ENCODE measurements around the gene SPHKAP. TPM values are rescaled to one million over a fixed set of nuclear protein-coding genes. Genes with fewer than 3 reads are reported as not detected.

SPHKAP gene
- polyA plus RNA-seq, 1 donor (not counting 4 experiments of a cell fraction or from before 2014, with no cell fraction given) = not detected

DNA sequence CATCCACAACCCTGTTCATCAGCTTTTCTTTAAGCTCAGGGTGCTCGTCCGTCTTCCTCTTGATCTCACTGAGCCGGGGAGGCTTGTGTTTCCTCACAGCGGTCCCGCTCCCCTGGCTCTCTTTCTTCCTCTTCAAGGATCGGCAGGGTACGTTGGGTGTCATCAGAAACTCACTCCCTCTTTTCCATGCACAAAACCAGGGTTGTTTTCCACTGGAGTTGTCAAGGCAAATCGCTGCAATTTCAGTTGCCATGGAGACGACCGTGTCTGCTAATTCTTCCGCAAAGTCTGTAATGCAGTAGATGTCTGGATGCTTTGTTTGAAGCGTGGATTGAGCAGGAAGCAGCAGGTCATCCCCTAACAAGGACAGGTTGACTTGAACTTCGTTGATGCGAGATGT lies 163.7 kb downstream of the SPHKAP start:
- dilution Hi-C loops (cut with MboI; ENCODE audit: extremely low pct_ligation_motif_present, low sequenced_read_pairs) = no loop called here
- Histone ChIP-seq H3K9ac (ENCODE audit: control insufficient read depth, extremely low read depth, insufficient read depth, low read length) (no peak overlapping the region), H2AFZ (ENCODE audit: control insufficient read depth, low read length) (no peak overlapping the region), H3K4me1 (ENCODE audit: control insufficient read depth, extremely low read depth, insufficient read depth, low read length) (no peaks in the 10 kb centered on the region), H3K9me3 (ENCODE audit: control insufficient read depth, low read depth, low read length) (no peaks in the 10 kb centered on the region), H4K20me1 (ENCODE audit: control insufficient read depth, extremely low read depth, insufficient read depth, low read length) (no peaks in the 10 kb centered on the region), H3K79me2 (ENCODE audit: control insufficient read depth, insufficient read depth, low read length) (no peaks in the 10 kb centered on the region), H3K9me1 (ENCODE audit: control insufficient read depth, extremely low read depth, insufficient read depth, low read length) (no peaks in the 10 kb centered on the region), H3K4me3 (ENCODE audit: control insufficient read depth in 2 of 3, extremely low read depth in 1 of 3, insufficient read depth in 2 of 3, low read depth in 1 of 3, low read length in 3 of 3) (no peak overlapping the region), H3K27me3 (ENCODE audit: control insufficient read depth, extremely low read depth, insufficient read depth, low read length) (no peaks in the 10 kb centered on the region), H3K27ac (ENCODE audit: control insufficient read depth, insufficient read depth, low read length) (no peak overlapping the region), H3K4me2 (ENCODE audit: control insufficient read depth, extremely low read depth, insufficient read depth, low read depth, low read length) (no peak overlapping the region), H3K36me3 (ENCODE audit: control insufficient read depth in 2 of 2, extremely low read depth in 1 of 2, insufficient read depth in 2 of 2, low read length in 2 of 2) (no peaks in the 10 kb centered on the region)
- DNase-seq (ENCODE audit: low read depth, low spot score) (no peak), FAIRE-seq (no peak)
- TF ChIP-seq, protein P1, sequence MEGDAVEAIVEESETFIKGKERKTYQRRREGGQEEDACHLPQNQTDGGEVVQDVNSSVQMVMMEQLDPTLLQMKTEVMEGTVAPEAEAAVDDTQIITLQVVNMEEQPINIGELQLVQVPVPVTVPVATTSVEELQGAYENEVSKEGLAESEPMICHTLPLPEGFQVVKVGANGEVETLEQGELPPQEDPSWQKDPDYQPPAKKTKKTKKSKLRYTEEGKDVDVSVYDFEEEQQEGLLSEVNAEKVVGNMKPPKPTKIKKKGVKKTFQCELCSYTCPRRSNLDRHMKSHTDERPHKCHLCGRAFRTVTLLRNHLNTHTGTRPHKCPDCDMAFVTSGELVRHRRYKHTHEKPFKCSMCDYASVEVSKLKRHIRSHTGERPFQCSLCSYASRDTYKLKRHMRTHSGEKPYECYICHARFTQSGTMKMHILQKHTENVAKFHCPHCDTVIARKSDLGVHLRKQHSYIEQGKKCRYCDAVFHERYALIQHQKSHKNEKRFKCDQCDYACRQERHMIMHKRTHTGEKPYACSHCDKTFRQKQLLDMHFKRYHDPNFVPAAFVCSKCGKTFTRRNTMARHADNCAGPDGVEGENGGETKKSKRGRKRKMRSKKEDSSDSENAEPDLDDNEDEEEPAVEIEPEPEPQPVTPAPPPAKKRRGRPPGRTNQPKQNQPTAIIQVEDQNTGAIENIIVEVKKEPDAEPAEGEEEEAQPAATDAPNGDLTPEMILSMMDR (optimal IDR thresholded peaks at IDR 0.05 in 1 of 3, IDR thresholded peaks at IDR 0.05 in 1 of 3, conservative IDR thresholded peaks at IDR 0.05 in 1 of 3; ENCODE audit: extremely low read depth in 1 of 3, insufficient read depth in 2 of 3, low read length in 3 of 3) = no peak
- no peak for TF ChIP-seq EZH2 (IDR thresholded peaks at IDR 0.05; ENCODE audit: low read length)

DNA sequence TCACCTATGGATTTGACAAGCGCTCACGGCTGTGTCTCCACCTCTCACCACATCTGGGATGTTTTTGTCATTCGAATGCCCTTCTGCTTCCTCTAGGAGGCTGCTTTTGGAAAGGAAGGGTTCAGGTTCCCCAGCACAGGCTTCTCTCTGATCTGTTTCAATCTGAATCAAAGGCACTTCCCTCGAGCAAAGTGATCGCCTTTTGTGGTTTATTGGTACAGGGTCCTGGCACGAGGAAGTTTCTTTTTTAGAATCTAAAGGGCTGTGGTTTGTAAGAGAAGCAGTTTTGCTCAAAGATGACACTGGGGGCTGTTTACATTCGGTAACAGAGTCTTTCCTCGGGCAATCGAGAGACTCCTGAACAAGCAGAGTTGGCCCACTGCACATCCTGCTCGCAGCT lies 165.1 kb downstream of the SPHKAP start:
- Histone ChIP-seq H3K9me1 (ENCODE audit: control insufficient read depth, extremely low read depth, insufficient read depth, low read length) (no peaks in the 10 kb centered on the region), H3K9me3 (ENCODE audit: control insufficient read depth, low read depth, low read length) (no peaks in the 10 kb centered on the region), H3K27me3 (ENCODE audit: control insufficient read depth, extremely low read depth, insufficient read depth, low read length) (no peaks in the 10 kb centered on the region), H3K4me1 (ENCODE audit: control insufficient read depth, extremely low read depth, insufficient read depth, low read length) (no peaks in the 10 kb centered on the region), H3K79me2 (ENCODE audit: control insufficient read depth, insufficient read depth, low read length) (no peaks in the 10 kb centered on the region), H3K27ac (ENCODE audit: control insufficient read depth, insufficient read depth, low read length) (no peak overlapping the region), H2AFZ (ENCODE audit: control insufficient read depth, low read length) (no peak overlapping the region), H3K4me2 (ENCODE audit: control insufficient read depth, extremely low read depth, insufficient read depth, low read depth, low read length) (no peak overlapping the region), H3K36me3 (ENCODE audit: control insufficient read depth in 2 of 2, extremely low read depth in 1 of 2, insufficient read depth in 2 of 2, low read length in 2 of 2) (no peaks in the 10 kb centered on the region), H3K4me3 (ENCODE audit: control insufficient read depth in 2 of 3, extremely low read depth in 1 of 3, insufficient read depth in 2 of 3, low read depth in 1 of 3, low read length in 3 of 3) (no peak overlapping the region), H4K20me1 (ENCODE audit: control insufficient read depth, extremely low read depth, insufficient read depth, low read length) (no peaks in the 10 kb centered on the region), H3K9ac (ENCODE audit: control insufficient read depth, extremely low read depth, insufficient read depth, low read length) (no peak overlapping the region)
- FAIRE-seq (no peak), DNase-seq (ENCODE audit: low read depth, low spot score) (no peak)
- no peak for TF ChIP-seq EZH2 (IDR thresholded peaks at IDR 0.05; ENCODE audit: low read length)
- TF ChIP-seq, protein P1 (optimal IDR thresholded peaks at IDR 0.05 in 1 of 3, IDR thresholded peaks at IDR 0.05 in 1 of 3, conservative IDR thresholded peaks at IDR 0.05 in 1 of 3; ENCODE audit: extremely low read depth in 1 of 3, insufficient read depth in 2 of 3, low read length in 3 of 3) = no peak
- dilution Hi-C loops (cut with MboI; ENCODE audit: extremely low pct_ligation_motif_present, low sequenced_read_pairs) = no loop called here

Measured in keratinocyte (primary cell).